ENCODE measurements around the gene FCHSD2.
"Not testable (repeated sequence)": the region's sequence is repeated elsewhere in the genome, so short reads cannot be mapped to it uniquely, and the experiment has no call there.

FCHSD2 gene

GRCh38 chr11:72829884-72830533, 312.1 kb downstream of the FCHSD2 start:
- DNase-seq: no peak

GRCh38 chr11:72829178-72829577, 312.9 kb downstream of the FCHSD2 start:
- DNase-seq: no peak

GRCh38 chr11:72828692-72829101, 313.4 kb downstream of the FCHSD2 start:
- DNase-seq: no peak

- DNase-seq: no peak
Observed at GRCh38 chr11:72828081-72828567, 314.0 kb downstream of the FCHSD2 start.

- DNase-seq: not testable (repeated sequence)
Observed at GRCh38 chr11:72827656-72828055, 314.5 kb downstream of the FCHSD2 start.

GRCh38 chr11:72826942-72827480, 315.1 kb downstream of the FCHSD2 start:
- no peak for DNase-seq

- no peak for DNase-seq
Observed at GRCh38 chr11:72826191-72826941, 315.8 kb downstream of the FCHSD2 start.

GRCh38 chr11:72825661-72826060, 316.5 kb downstream of the FCHSD2 start:
- DNase-seq: no peak

GRCh38 chr11:72824811-72825505, 317.2 kb downstream of the FCHSD2 start:
- no peak for DNase-seq

- no peak for DNase-seq
Observed at GRCh38 chr11:72824020-72824419, 318.1 kb downstream of the FCHSD2 start.

- DNase-seq: no peak
Observed at GRCh38 chr11:72823105-72823804, 318.9 kb downstream of the FCHSD2 start.

- DNase-seq: peak; percentile 81 to 91
Observed at GRCh38 chr11:72821920-72822799, 320.0 kb downstream of the FCHSD2 start.

- peak; percentile 46 to 74 for DNase-seq
Observed at GRCh38 chr11:72821221-72821919, 320.7 kb downstream of the FCHSD2 start.

- DNase-seq: no peak
Observed at GRCh38 chr11:72820439-72821139, 321.5 kb downstream of the FCHSD2 start.

GRCh38 chr11:72818971-72819370, 323.1 kb downstream of the FCHSD2 start:
- no peak for DNase-seq

- no peak for DNase-seq
Observed at GRCh38 chr11:72817966-72818365, 324.2 kb downstream of the FCHSD2 start.

GRCh38 chr11:72816404-72816990, 325.6 kb downstream of the FCHSD2 start:
- DNase-seq: no peak

GRCh38 chr11:72815110-72815618, 327.0 kb downstream of the FCHSD2 start:
- DNase-seq: no peak

GRCh38 chr11:72814286-72815109, 327.6 kb downstream of the FCHSD2 start, which contains the start of gene ATG16L2:
ATG16L2 (plus strand) TSS chr11:72814411; CDS start chr11:72814446, 35 bp downstream.
- peak; percentile 69 to 80 for DNase-seq

Data from NCI-H524 (cell line).